NCI-H526 (cell line): ENCODE data around the gene CNTRL.
"Not testable (repeated sequence)": the region's sequence is repeated elsewhere in the genome, so short reads cannot be mapped to it uniquely, and the experiment has no call there.

ENCODE experiments used
- DNase-seq, 2 experiments: peaks; one replicate each; lab custom pipeline; 2025; lab: John Stamatoyannopoulos, UW

The CNTRL gene

GRCh38 chr9:121129384-121129783 lies 54.6 kb downstream of the CNTRL start:
- DNase-seq, result not testable (repeated sequence)

GRCh38 chr9:121133104-121133816 lies 58.5 kb downstream of the CNTRL start:
- peak in 1 of 2 experiments; percentile 7 for DNase-seq

GRCh38 chr9:121135642-121136041 lies 60.9 kb downstream of the CNTRL start:
- no peak for DNase-seq

GRCh38 chr9:121138561-121138960 lies 63.8 kb downstream of the CNTRL start:
- no peak for DNase-seq

DNA sequence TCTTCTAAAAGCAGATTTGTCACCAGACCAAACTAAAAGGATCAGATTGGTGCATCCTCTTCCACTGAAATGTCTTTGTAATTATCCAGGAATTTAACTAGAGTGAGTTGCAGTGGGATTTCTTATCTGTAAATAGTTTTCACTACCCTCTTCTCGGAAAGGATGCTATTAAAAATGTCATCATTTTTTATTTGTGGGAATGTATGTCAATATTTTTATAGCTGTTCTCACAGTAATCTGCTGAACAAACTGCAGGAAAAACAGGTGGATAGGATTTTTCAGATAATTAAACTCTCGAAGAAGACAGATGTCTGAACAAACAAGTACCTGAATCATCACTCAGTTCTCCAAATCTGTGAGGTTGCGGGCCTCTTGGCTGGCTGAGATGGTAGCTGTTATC lies 64.2 kb downstream of the CNTRL start:
- DNase-seq, result no peak

GRCh38 chr9:121140162-121140561 lies 65.4 kb downstream of the CNTRL start:
- no peak for DNase-seq

DNA sequence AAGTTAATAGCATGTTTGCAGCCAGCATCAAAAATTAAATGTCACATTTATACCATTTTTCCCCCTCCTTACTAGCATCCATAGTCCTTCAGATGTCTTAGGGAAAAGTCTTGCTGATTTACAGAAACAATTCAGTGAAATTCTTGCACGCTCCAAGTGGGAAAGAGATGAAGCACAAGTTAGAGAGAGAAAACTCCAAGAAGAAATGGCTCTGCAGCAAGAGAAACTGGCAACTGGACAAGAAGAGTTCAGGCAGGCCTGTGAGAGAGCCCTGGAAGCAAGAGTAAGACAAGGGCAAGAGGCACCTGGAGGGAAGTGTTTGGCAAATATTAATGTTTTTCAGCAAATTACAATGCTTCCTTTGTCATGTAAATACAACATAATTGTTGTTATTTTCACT lies 66.6 kb downstream of the CNTRL start:
- DNase-seq, result no peak

DNA sequence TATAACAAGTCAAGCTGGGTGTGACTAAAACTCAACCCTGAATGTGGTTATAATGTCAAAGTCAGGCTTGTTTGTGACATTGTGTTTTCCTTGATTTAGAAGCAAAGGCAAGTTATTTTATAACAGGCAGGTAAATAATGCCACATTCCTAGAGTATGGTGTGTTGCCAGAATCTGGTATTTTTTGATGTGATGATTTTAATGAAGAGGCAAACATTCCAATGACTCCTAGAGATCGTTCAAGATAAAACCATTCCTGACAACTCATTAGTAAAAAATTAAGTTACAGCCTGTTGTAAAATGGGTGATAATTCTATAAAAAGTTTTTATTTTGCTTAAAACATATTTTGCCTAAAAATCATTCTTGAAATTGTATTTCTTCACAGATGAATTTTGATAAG lies 67.0 kb downstream of the CNTRL start:
- DNase-seq, result no peak

DNA sequence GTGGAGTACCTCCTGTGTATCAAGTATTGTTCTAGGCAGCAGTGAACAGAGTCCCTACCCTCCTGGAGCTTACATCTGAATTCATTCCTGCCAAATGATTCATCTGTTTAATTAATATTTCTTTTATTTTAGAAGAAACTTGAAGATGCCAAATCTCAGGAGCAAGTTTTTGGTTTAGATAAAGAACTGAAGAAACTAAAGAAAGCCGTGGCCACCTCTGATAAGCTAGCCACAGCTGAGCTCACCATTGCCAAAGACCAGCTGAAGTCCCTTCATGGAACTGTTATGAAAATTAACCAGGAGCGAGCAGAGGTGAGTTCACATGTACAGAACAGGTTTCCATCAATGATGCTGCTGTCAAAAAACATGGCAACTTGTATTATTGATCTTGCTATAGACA lies 69.0 kb downstream of the CNTRL start:
- DNase-seq, result no peak

DNA sequence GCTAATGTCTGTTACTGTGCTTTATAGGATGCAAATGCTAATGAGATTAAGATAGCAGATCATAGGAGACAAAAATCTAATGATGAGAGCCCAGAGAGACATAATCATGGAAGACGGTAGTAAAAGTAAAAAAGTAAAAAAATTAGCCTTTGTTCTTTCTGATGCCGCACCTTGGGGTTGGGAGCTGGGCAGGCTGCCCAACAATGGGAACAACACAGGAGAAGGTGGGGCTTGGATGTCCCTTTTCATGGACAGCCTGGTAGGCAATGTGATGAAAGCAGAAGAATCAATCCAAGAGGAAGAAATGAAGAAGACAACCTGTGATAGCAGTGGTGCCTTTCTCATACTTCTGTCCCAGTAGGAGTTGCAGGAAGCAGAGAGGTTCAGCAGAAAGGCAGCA lies 69.7 kb downstream of the CNTRL start:
- DNase-seq, result no peak

GRCh38 chr9:121150188-121150587 lies 75.4 kb downstream of the CNTRL start:
- DNase-seq, result no peak

GRCh38 chr9:121153642-121154041 lies 78.9 kb downstream of the CNTRL start:
- DNase-seq, result no peak

- no peak for DNase-seq
These were observed 80.0 kb downstream of the CNTRL start for GRCh38 chr9:121154782-121155181.

GRCh38 chr9:121156263-121156731 lies 81.5 kb downstream of the CNTRL start:
- DNase-seq, result peak; percentile 27 to 58

DNA sequence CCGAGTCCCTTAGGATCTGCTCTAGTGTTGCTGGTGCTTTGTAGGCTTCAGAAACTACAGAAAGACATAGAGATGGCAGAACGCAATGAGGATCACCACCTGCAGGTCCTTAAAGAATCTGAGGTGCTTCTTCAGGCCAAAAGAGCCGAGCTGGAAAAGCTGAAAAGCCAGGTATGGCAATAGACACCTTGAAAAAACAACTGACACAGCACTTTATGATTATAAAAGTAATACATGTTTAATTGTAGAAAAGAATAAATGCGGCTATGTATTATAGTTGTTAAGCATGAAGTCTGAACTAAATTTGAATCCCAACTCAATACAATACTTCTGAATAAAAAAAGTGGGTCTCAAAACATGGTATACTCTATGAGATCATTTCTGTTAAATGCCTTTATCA lies 83.2 kb downstream of the CNTRL start:
- DNase-seq, result no peak

- DNase-seq, result no peak
These were observed 85.3 kb downstream of the CNTRL start for GRCh38 chr9:121160025-121160424.

DNA sequence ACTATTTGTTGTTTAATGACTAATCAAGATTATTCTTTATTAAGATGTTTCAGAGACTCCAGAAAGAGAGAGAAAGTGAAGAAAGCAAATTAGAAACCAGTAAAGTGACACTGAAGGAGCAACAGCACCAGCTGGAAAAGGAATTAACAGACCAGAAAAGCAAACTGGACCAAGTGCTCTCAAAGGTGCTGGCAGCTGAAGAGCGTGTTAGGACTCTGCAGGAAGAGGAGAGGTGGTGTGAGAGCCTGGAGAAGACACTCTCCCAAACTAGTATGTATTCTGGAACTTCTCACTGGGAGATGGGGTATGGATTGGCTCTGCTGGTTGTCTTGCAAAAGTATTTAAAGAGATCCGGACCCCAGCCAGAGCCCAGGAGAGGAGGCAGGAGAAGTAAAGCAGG lies 93.3 kb downstream of the CNTRL start:
- no peak for DNase-seq

DNA sequence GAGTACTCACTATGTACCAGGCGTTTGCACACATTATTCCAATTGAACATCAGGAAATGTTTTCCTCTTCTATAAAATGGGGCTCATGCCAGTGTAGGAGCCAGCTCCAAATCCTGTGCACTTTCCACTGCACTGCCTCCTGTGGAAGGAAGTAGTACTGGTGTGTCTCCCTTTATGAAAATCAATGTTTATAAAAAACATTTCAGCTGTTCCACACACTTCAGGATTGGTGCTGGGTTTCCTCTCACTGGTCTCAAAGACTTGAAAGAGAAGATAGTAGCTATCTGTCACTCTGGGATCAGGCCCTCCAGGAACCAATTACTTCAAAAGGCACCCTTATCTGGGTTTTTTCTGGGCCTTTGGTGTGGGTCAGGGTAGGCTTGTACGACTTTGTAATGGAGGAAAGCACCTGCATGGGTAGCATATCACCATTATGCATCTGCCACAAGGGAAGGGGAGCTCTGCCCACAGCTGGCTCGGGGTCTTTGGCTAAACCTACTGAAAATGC lies 94.4 kb downstream of the CNTRL start:
- no peak for DNase-seq

DNA sequence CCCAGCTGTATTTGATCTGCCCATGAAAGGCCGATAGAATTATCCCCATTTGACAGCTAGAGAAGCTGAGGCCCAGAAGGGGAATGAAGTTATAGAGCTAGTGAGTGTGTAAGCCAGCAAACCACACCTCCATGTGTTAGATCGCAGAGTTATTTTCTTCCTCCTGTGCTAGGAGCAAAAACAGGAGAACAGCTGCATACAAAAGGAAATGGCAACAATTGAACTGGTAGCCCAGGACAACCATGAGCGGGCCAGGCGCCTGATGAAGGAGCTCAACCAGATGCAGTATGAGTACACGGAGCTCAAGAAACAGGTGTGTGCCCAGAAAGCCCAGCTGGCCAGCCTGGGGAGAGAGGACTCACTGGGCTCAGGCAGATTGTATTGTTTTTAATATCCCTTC lies 96.5 kb downstream of the CNTRL start:
- DNase-seq, result no peak

DNA sequence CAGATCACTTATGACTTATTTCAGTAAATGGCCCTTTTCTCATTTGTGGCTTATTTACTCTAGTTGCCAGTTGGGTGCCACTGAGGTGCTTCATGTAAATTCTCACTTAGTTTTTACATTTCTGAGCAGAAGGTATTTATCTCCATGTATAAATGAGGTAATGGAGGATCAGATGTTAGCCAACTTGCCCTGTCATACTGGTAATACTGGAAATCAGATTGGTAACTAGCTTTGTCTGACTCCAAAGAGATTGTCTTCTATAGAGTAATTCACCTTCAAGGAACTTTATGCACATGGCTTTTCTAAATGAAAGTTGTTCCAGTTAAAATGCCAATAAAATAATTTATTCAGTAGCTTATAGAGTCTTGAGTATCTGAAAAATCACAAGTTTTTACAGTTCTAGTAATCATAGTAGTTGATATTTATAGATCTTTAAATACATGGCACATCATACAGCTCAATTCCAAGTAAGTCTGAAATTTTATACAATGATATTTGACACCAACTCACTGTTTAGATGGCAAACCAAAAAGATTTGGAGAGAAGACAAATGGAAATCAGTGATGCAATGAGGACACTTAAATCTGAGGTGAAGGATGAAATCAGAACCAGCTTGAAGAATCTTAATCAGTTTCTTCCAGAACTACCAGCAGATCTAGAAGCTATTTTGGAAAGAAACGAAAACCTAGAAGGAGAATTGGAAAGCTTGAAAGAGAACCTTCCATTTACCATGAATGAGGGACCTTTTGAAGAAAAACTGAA lies 98.2 kb downstream of the CNTRL start:
- DNase-seq, result no peak

GRCh38 chr9:121173501-121173900 lies 98.7 kb downstream of the CNTRL start:
- DNase-seq, result no peak

DNA sequence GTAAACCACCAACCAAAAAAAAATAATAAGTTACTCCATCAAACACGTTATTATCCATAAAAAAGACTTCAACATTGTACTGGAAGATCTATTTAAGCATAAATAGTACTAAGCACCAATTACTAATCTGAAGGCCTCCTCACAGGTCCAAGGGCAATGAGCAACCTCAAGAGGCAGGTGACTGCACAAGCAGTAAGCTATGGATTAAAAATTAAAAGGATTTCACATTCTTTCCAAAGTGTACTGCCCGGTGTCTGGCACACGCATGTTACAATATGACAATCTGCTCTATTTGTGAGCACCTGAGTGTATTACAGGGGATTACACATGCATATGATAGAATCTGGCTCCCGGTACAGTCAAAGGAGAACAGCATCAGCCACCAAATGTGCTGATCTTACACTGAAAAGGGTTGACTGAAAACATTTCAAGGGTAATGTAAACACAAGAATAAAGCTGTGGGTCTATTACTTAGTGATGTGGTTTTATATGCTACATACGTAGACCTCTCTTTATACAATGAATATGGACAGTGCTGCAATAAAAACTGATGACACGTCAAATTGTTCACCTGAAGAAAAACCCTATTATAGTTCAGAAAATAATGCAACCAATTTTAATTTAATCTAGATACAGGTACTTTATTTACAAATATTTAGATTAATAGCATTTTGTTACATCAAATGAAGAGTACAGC lies 104.1 kb downstream of the CNTRL start:
- no peak for DNase-seq

DNA sequence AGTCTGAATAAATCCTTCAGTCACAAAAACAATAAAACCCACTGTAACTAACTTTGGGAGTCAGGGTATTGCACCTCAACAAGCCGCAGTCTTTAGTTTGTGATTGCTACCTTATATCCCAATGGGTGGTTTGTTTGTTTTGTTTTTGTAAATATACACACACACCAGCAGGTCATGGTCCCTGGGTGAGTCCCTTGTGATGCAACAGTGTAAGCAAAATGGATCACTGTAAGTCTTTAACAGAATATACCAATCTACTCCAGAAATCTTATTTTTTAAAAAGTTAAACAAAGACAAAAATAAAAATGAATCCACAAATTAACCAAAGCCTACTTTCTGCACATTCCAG lies 104.6 kb downstream of the CNTRL start:
- not testable (repeated sequence) for DNase-seq
